HG03025 (cell line): ENCODE results near the gene BLVRB.
"Not testable (repeated sequence)": the region's sequence is repeated elsewhere in the genome, so short reads cannot be mapped to it uniquely, and the experiment has no call there.

ENCODE experiments used
- ATAC-seq: cut with Tn5 transposase; IDR thresholded peaks from one replicate; pipeline ENCODE4 v1.9.1; 2021; ENCODE audit warnings: mild to moderate bottlenecking, moderate library complexity; ENCODE audit not compliant: unreplicated experiment, low FRiP score

BLVRB gene

GRCh38 chr19:40465557-40466218, at the start of gene BLVRB:
Gene BLVRB (minus strand): TSS chr19:40465745. CDS start chr19:40465688, 57 bp downstream.
- ATAC-seq: peak; percentile 77

GRCh38 chr19:40513741-40514315, 48.3 kb upstream of the BLVRB start:
- no peak for ATAC-seq

DNA sequence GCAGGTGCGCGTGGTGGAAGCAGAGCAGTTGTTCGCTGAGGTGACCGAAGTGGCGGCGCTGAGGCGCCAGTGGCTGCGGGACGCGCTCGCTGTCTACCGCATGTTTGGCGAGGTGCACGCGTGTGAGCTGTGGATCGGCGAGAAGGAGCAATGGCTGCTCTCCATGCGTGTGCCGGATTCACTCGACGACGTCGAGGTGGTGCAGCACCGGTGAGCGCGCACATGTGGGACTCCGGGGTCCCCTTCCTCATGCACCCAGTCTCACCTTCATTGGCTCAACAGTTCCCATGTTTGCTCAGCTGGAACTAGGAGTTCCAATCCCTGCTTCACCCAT, 47.8 kb upstream of the BLVRB start:
- no peak for ATAC-seq

- ATAC-seq: no peak
Measured at GRCh38 chr19:40512473-40513344, 47.2 kb upstream of the BLVRB start.

GRCh38 chr19:40512110-40512472, 46.5 kb upstream of the BLVRB start:
- ATAC-seq: no peak

DNA sequence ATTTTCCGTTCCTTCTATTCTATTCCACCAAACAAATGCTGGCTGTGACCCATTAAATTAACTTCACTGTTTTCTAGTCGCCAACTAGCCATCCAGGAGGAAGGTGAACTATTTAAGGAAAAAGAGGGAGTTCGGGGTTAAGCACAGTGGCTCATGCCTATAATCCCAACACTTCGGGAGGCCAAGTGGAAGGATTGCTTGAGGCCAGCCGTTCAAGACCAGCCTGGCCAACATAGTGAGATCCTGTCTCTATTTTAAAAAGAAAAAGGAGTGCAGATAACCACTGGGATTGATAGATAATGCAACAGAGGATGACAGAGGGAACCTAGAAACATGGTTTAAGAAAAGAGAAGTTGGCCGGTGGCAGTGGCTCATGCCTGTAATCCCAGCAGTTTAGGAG, 45.9 kb upstream of the BLVRB start:
- no peak for ATAC-seq

DNA sequence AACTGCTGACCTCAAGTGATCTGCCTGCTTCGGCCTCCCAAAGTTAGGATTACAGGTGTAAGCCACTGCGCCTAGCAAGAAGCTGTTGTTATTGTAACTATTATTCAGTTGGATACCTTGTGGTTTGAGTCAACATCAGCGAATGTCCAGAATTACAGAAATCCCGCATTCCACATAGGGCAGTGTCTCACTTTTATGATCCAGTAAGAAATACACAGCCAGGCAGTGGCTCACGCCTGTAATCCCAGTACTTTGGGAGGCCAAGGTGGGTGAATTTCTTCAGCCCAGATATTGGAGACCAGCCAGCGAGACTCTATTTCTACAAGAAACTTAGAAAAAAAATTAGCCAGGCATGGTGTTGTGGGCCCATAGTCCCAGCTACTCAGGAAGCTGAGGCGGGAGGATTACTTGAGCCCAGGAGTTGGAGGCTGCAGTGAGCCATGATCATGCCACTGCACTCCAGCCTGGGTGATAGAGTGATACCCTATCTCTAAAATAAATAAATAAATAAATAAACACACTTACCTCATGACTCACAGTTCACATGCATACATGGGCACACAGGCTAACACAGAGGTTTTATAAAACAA, 45.1 kb upstream of the BLVRB start:
- no peak for ATAC-seq

DNA sequence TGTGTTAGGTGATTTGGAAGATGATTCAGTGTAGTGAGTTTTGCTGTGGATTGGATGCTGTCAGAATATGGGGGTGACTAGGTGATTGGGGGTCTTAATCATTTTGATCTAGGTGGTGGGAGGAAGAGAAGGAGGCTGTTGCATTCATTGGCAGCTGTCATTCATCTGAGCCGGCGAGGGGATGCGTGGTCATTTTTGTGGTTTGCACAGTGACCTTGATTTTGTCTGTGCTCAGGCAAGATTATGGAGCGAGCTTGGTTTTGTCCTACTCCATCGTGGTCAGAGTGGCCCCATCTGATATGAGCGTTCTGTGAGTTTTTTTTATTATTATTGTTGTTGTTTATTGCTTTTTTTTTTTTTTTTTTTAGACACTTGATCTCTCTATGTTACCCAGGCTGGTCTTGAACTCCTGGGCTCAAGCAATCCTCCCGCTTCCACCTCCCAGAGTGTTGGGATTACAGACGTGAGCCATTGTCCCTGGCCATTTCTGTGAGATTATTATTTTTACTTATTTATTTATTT, 43.3 kb upstream of the BLVRB start:
- no peak for ATAC-seq

- ATAC-seq: no peak
Measured at GRCh38 chr19:40507892-40508291, 42.3 kb upstream of the BLVRB start.

DNA sequence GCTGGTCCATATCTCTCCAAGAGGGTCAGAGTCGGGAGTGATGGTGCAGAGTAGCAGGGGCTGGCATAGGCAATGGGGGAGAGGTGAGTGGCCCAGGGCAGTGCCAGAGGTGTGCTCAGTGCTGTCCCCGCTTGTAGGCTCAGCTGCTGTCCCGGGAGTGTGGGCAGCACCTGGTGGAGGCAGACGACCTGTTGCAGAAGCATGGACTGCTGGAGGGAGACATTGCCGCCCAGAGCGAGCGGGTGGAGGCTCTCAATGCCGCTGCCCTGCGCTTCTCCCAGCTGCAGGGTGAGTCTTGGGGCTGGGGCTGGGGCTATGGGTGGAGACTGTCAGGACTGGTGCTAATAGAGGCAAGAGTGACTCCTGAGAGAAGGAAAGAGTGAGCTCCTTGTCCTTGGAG, 40.6 kb upstream of the BLVRB start:
- no peak for ATAC-seq

DNA sequence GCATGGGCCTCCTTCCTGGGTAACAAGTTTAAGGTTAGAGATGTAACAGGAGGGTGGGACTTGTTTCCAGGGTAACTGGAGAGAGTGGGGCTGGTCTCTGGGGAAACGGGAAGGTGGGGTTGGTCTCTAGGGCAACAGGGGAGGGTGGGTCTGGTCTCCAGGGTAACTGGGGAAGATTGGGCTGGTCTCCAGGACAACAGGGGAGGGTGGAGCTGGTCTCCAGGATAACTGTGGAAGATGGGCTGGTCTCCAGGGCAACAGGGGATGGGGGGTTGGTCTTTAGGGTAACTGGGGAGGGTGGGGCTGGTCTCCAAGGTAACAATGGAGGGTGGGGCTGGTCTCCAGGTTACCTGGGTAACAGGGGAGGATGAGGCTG, 37.8 kb upstream of the BLVRB start:
- no peak for ATAC-seq

- ATAC-seq: no peak
Measured at GRCh38 chr19:40502647-40503319, 37.2 kb upstream of the BLVRB start.

- no peak for ATAC-seq
Measured at GRCh38 chr19:40502081-40502480, 36.5 kb upstream of the BLVRB start.

DNA sequence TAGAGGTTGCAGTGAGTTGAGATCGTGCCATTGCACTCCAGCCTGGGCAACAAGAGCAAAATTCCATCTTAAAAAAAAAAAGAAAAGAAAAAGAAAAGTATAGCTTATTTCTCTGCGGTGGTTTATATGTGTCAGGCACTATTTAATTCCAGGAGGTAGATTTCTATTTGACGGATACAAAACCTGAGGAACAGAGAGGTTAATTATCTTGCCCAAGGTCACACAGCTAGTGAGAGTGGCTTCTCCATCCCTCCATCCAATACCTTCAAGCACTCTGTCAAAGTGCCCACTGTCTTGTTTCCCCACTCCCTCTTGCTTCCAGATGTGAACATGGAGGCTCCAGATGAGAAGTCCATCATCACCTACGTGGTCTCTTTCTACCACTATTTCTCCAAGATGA, 36.1 kb upstream of the BLVRB start:
- no peak for ATAC-seq

- ATAC-seq: not testable (repeated sequence)
Measured at GRCh38 chr19:40500678-40501530, 35.4 kb upstream of the BLVRB start.

DNA sequence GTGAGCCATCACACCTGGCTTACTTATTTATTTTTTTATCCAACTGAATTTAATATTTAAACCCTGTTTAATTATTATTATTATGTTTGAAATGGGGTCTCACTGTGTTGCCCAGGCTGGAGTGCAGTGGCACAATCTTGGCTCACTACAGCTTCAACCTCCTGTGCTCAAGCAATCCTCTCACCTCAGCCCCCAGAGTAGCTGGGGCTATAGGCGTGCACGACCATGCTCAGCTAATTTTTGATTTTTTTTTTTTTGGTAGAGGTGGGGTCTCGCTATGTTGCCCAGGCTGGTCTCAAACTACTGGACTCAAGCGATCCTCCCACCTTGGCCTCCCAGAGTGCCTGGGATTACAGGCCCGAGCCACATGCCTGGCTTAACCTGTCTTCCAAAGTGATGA, 33.8 kb upstream of the BLVRB start:
- no peak for ATAC-seq

- ATAC-seq: no peak
Measured at GRCh38 chr19:40497214-40497613, 31.7 kb upstream of the BLVRB start.

GRCh38 chr19:40494191-40494838, 28.8 kb upstream of the BLVRB start:
- no peak for ATAC-seq

- no peak for ATAC-seq
Measured at GRCh38 chr19:40493778-40494177, 28.2 kb upstream of the BLVRB start.
